Esophagus muscularis mucosa (tissue), 4 donors: Measurements from ENCODE around the gene BZW2. TPM values are rescaled to one million over a fixed set of nuclear protein-coding genes. Genes with fewer than 3 reads are reported as not detected.
"Not testable (repeated sequence)": the region's sequence is repeated elsewhere in the genome, so short reads cannot be mapped to it uniquely, and the experiment has no call there.

Source experiments
- DNase-seq: peaks from one replicate; pipeline ENCODE4 v3.0.0-alpha.2; 2017; ENCODE audit errors: extremely low spot score
- H3K27ac ChIP-seq, 4 donors: fragments of 200-600 bp; sonication (generic); replicated peaks in 1 of 4; 1 replicate in 3 of 4; 2 replicates in 1 of 4; pipeline ENCODE4 v1.5.1; 2016 to 2019; ENCODE audit warnings: mild to moderate bottlenecking in 1 of 4
- H3K27me3 ChIP-seq, 4 donors: fragments of 200-600 bp; sonication (generic); one replicate each; pipeline versions ENCODE4 v1.5.1 to v1.6.0; 2016 to 2019
- H3K36me3 ChIP-seq, 4 donors: fragments of 200-600 bp; sonication (generic); one replicate each; pipeline ENCODE4 v1.5.1; 2016 to 2019
- H3K4me1 ChIP-seq, 4 donors: fragments of 200-600 bp; sonication (generic); one replicate each; pipeline ENCODE4 v1.5.1; 2016 to 2019
- H3K4me3 ChIP-seq, 4 donors: fragments of 200-600 bp; sonication (generic); 1 replicate in 2 of 4; 2 replicates in 2 of 4; pipeline ENCODE4 v1.5.1; 2016 to 2019; ENCODE audit warnings: mild to moderate bottlenecking in 4 of 4, moderate library complexity in 1 of 4
- H3K9me3 ChIP-seq, 4 donors: fragments of 200-600 bp; sonication (generic); 1 replicate in 3 of 4; 2 replicates in 1 of 4; pipeline ENCODE4 v1.5.1; 2016 to 2019
- EP300 ChIP-seq: sonication (generic); formaldehyde crosslinking; IDR thresholded peaks from one replicate; pipeline ENCODE4 v1.6.1; 2017; ENCODE audit warnings: antibody characterized with exemption
- POLR2A ChIP-seq: fragments of 450-650 bp; IDR thresholded peaks from one replicate; pipeline ENCODE4 v1.6.1; 2017; ENCODE audit warnings: antibody characterized with exemption, moderate library complexity, mild to moderate bottlenecking, low read depth
- POLR2AphosphoS5 ChIP-seq, 2 donors: sonication (generic); formaldehyde crosslinking; IDR thresholded peaks; one replicate each; pipeline ENCODE4 v1.6.1; 2017; ENCODE audit warnings: antibody characterized with exemption in 2 of 2
- WGBS: methylation state at CpG from one replicate; pipeline ENCODE4 v1.1.5; 2018; 5-methylcytosine and 5-hydroxymethylcytosine counted together
- intact Hi-C: fragments of 100-400 bp; cut with DNase I; formaldehyde crosslinking; loops from one replicate; pipeline ENCODE4 v1.15.1; 2023
- total RNA-seq, 4 donors: library from RNA; depleted of rRNA; stranded (reverse); fragments of >200 nt; gene quantifications; one replicate each; pipeline versions ENCODE4 v1.1.0 to v1.2.1, GENCODE V29; 2016
- TF ChIP-seq, protein P1 (sequence below), 3 experiments: fragments of 200-600 bp in 2 of 3; fragments of 450-650 bp in 1 of 3; sonication (generic) in 2 of 3; IDR thresholded peaks; one replicate each; pipeline ENCODE4 v1.5.1; 2017 to 2019; ENCODE audit warnings: antibody characterized with exemption in 3 of 3, mild to moderate bottlenecking in 2 of 3, moderate library complexity in 1 of 3

The BZW2 gene
- total RNA-seq, 4 donors from 2014 or later: 48.1 to 73.9 (median 62.4) TPM

DNA sequence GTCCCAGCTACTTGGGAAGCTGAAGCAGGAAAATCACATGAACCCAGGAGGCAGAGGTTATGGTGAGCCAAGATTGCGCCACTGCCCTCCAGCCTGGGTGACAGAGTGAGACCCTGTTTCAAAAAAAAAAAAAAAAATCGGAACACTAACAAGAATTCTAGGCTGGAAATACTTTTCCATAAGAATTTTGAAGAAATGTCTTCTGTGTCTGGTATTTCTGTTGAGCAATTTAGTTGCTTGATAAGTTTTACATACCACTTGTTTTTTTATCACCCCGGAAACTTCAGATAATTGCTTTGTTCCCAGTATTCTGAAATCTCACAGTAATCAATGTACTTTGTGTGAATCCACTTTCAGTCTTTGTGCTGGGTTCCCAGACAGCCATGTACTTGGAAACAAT, 25.8 kb downstream of the BZW2 start:
- no peak overlapping the region for H3K4me3 ChIP-seq
- H3K9me3 ChIP-seq: no peaks in the 10 kb centered on the region
- H3K4me1 ChIP-seq: peaks cover 6 to 34% (median 33%) of the 10 kb centered on the region in 4 donors
- H3K36me3 ChIP-seq: peaks cover 11 to 26% (median 20%) of the 10 kb centered on the region in 4 donors
- H3K27me3 ChIP-seq: no peaks in the 10 kb centered on the region
- H3K27ac ChIP-seq: no peak overlapping the region
- TF ChIP-seq, protein P1, sequence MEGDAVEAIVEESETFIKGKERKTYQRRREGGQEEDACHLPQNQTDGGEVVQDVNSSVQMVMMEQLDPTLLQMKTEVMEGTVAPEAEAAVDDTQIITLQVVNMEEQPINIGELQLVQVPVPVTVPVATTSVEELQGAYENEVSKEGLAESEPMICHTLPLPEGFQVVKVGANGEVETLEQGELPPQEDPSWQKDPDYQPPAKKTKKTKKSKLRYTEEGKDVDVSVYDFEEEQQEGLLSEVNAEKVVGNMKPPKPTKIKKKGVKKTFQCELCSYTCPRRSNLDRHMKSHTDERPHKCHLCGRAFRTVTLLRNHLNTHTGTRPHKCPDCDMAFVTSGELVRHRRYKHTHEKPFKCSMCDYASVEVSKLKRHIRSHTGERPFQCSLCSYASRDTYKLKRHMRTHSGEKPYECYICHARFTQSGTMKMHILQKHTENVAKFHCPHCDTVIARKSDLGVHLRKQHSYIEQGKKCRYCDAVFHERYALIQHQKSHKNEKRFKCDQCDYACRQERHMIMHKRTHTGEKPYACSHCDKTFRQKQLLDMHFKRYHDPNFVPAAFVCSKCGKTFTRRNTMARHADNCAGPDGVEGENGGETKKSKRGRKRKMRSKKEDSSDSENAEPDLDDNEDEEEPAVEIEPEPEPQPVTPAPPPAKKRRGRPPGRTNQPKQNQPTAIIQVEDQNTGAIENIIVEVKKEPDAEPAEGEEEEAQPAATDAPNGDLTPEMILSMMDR (IDR thresholded peaks at IDR 0.05): no peak
- 98% methylated on average over 3 of the region's 3 CpGs for WGBS
- no peak for DNase-seq
- intact Hi-C loops: no loop called here

GRCh38 chr7:16675277-16675676, 29.3 kb downstream of the BZW2 start:
- 91% methylated on average over 3 of the region's 3 CpGs for WGBS
- TF ChIP-seq POLR2AphosphoS5 (IDR thresholded peaks at IDR 0.05): no peak
- TF ChIP-seq, protein P1 (IDR thresholded peaks at IDR 0.05): no peak
- TF ChIP-seq POLR2A: no peak
- no peak for TF ChIP-seq EP300
- intact Hi-C loops: no loop called here

DNA sequence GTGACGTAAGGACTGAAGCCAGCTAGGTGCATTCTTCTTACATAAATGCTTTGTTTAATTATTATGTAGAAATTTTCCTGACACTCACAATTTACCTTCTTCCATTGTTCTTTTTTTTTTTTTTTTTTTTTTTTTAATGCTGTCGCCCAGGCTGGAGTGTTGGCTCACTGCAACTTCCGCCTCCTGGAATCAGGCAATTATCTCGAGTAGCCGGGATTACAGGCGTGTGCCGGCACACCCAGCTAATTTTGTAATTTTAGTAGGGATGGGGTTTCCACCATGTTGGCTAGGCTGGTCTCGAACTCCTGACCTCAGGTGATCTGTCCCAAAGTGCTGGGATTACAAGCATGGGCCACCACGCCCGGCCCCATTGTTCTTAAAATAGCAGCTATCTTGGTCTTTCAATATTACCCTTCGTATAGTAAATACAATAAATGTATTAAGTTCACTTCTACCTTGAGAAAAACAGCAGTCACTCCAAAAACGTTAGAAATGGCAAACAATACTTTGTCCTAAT, 32.1 kb downstream of the BZW2 start:
- intact Hi-C loops: no loop called here
- WGBS: 86% methylated on average over 12 of the region's 12 CpGs
- Histone ChIP-seq H3K4me3 (no peak overlapping the region), H3K9me3 (no peaks in the 10 kb centered on the region), H3K27me3 (no peaks in the 10 kb centered on the region), H3K4me1 (no peaks in the 10 kb centered on the region), H3K27ac (no peak overlapping the region), H3K36me3 (peaks cover 27 to 65% (median 44%) of the 10 kb centered on the region in 4 donors)
- TF ChIP-seq POLR2AphosphoS5 (IDR thresholded peaks at IDR 0.05) (no peak), EP300 (no peak), POLR2A (no peak)
- TF ChIP-seq, protein P1 (IDR thresholded peaks at IDR 0.05): no peak
- DNase-seq: no peak

More at GRCh38 chr7:16675277-16675676, 29.3 kb downstream of the BZW2 start:
- H3K4me3 ChIP-seq: no peak overlapping the region
- no peak for DNase-seq
- H3K4me1 ChIP-seq: peaks cover 0 to 2% (median under 1%) of the 10 kb centered on the region in 4 donors
- peaks cover 11 to 40% (median 24%) of the 10 kb centered on the region in 4 donors for H3K36me3 ChIP-seq
- H3K27me3 ChIP-seq: no peaks in the 10 kb centered on the region
- H3K27ac ChIP-seq: no peak overlapping the region
- no peaks in the 10 kb centered on the region for H3K9me3 ChIP-seq

DNA sequence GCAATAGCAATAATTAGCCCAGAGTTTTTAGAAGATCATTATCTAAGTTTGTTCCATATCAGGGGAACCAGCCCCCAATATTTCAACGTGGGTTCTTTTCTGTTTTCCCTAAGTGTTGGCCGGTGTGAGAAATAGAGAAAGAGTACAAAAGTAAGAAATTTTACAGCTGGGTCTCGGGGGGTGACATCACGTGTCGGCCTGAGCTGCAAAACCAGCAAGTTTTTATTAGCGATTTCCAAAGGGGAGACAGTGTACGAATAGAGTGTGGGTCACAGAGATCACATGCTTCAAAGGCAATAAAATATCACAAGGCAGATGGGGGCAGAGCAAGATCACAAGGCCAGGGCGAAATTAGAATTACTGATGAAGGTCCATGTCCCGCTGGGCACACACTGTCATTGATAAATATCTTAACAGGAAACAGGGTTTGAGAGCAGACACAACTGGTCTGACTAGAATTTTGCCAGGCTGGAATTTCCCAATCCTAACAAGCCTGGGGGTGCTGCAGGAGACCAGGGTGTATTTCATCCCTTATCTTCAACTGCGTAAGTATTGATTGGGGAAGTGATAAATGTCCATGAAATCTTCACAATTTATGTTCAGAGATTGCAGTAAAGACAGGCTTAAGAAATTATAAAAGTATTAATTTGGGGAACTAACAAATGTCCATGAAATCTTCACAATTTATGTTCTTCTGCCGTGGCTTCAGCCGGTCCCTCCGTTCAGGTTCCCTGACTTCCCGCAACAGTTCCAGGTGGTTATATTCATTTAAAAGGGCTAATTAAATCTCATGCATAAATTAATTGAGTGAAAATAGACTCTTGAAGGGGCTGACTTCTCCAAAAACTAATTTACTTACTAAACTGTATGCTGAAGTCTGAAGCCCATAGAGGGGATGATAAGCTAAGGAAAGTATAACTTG, 32.9 kb downstream of the BZW2 start:
- H3K4me1 ChIP-seq, H3K9me3 ChIP-seq, intact Hi-C loops, H3K4me3 ChIP-seq, H3K27ac ChIP-seq, H3K27me3 ChIP-seq, DNase-seq: not testable (repeated sequence)
- H3K36me3 ChIP-seq: peaks cover 33 to 74% (median 52%) of the 10 kb centered on the region in 4 donors
- whole genome bisulfite sequencing: 89% methylated on average over 14 of the region's 14 CpGs

- Histone ChIP-seq H3K9me3 (no peaks in the 10 kb centered on the region), H3K27me3 (no peaks in the 10 kb centered on the region), H3K27ac (no peak overlapping the region), H3K36me3 (peaks cover 34 to 70% (median 48%) of the 10 kb centered on the region in 4 donors), H3K4me1 (no peaks in the 10 kb centered on the region), H3K4me3 (no peak overlapping the region)
- TF ChIP-seq, protein P1 (IDR thresholded peaks at IDR 0.05): no peak
- TF ChIP-seq POLR2A: no peak
- no peak for TF ChIP-seq EP300
- intact Hi-C loops: no loop called here
- WGBS: 72% methylated on average over 2 of the region's 2 CpGs
- no peak for DNase-seq
Observed at GRCh38 chr7:16684935-16685334, 39.0 kb downstream of the BZW2 start.
